Skeletal muscle tissue (tissue), 4 donors: Measurements from ENCODE around the gene KY. TPM values are rescaled to one million over a fixed set of nuclear protein-coding genes. Genes with fewer than 3 reads are reported as not detected.

Source experiments
- H3K27ac ChIP-seq: one replicate; pipeline ENCODE4 v1.7.0; 2013; ENCODE audit warnings: mild to moderate bottlenecking, low read depth, low read length, inconsistent platforms
- H3K27me3 ChIP-seq, 3 donors: one replicate each; pipeline ENCODE4 v1.7.0; 2013; ENCODE audit warnings: low read length in 3 of 3; ENCODE audit not compliant: control insufficient read depth in 3 of 3, insufficient read depth in 3 of 3
- H3K36me3 ChIP-seq, 3 donors: one replicate each; pipeline ENCODE4 v1.7.0; 2013; ENCODE audit warnings: low read length in 3 of 3; ENCODE audit not compliant: control insufficient read depth in 3 of 3, insufficient read depth in 3 of 3
- H3K4me1 ChIP-seq, 3 donors: one replicate each; pipeline ENCODE4 v1.7.0; 2013; ENCODE audit warnings: low read length in 3 of 3, mild to moderate bottlenecking in 3 of 3; ENCODE audit not compliant: control insufficient read depth in 3 of 3, insufficient read depth in 3 of 3
- H3K4me3 ChIP-seq, 3 donors: one replicate each; pipeline ENCODE4 v1.7.0; 2013; ENCODE audit warnings: low read length in 3 of 3
- H3K9ac ChIP-seq, 3 donors: one replicate each; pipeline ENCODE4 v1.7.0; 2013; ENCODE audit warnings: low read length in 3 of 3, mild to moderate bottlenecking in 3 of 3, moderate library complexity in 2 of 3, low read depth in 1 of 3
- H3K9me3 ChIP-seq, 3 donors: one replicate each; pipeline ENCODE4 v1.7.0; 2013; ENCODE audit warnings: low read length in 3 of 3; ENCODE audit not compliant: control insufficient read depth in 3 of 3
- total RNA-seq: library from RNA; depleted of rRNA; stranded (reverse); fragments of >200 nt; gene quantifications from one replicate; pipeline ENCODE4 v1.2.3, GENCODE V29; 2014
- donor health status: Osteomylitis.

Gene KY
- total RNA-seq, 1 donor from 2014 or later = 61.6 TPM

GRCh38 chr3:134621854-134622253 is 29.0 kb downstream of the KY start:
- H3K4me1 ChIP-seq = peaks cover 0 to 5% (median 0%) of the 10 kb centered on the region in 3 donors
- H3K36me3 ChIP-seq = peaks cover 38 to 77% (median 57%) of the 10 kb centered on the region in 3 donors
- no peak overlapping the region for H3K9ac ChIP-seq
- H3K9me3 ChIP-seq = no peaks in the 10 kb centered on the region
- no peak overlapping the region for H3K27ac ChIP-seq
- no peak overlapping the region for H3K4me3 ChIP-seq
- H3K27me3 ChIP-seq = no peaks in the 10 kb centered on the region

GRCh38 chr3:134620476-134621115 is 30.2 kb downstream of the KY start:
- no peaks in the 10 kb centered on the region for H3K9me3 ChIP-seq
- no peaks in the 10 kb centered on the region for H3K27me3 ChIP-seq
- peaks cover 0 to 5% (median 0%) of the 10 kb centered on the region in 3 donors for H3K4me1 ChIP-seq
- no peak overlapping the region for H3K4me3 ChIP-seq
- H3K27ac ChIP-seq = no peak overlapping the region
- no peak overlapping the region for H3K9ac ChIP-seq
- peaks cover 32 to 74% (median 59%) of the 10 kb centered on the region in 3 donors for H3K36me3 ChIP-seq

- no peak overlapping the region for H3K4me3 ChIP-seq
- no peak overlapping the region for H3K27ac ChIP-seq
- no peaks in the 10 kb centered on the region for H3K9me3 ChIP-seq
- no peak overlapping the region for H3K9ac ChIP-seq
- peaks cover 0 to 5% (median 0%) of the 10 kb centered on the region in 3 donors for H3K4me1 ChIP-seq
- H3K36me3 ChIP-seq = peaks cover 31 to 73% (median 59%) of the 10 kb centered on the region in 3 donors
- H3K27me3 ChIP-seq = no peaks in the 10 kb centered on the region
These were observed 30.9 kb downstream of the KY start for GRCh38 chr3:134619884-134620445.

- peaks cover 0 to 5% (median 0%) of the 10 kb centered on the region in 3 donors for H3K4me1 ChIP-seq
- H3K36me3 ChIP-seq = peaks cover 27 to 73% (median 62%) of the 10 kb centered on the region in 3 donors
- no peak overlapping the region for H3K27ac ChIP-seq
- H3K27me3 ChIP-seq = no peaks in the 10 kb centered on the region
- H3K9ac ChIP-seq = no peak overlapping the region
- H3K9me3 ChIP-seq = no peaks in the 10 kb centered on the region
- H3K4me3 ChIP-seq = no peak overlapping the region
These were observed 31.6 kb downstream of the KY start for GRCh38 chr3:134619301-134619615.

GRCh38 chr3:134618478-134619300 is 32.1 kb downstream of the KY start:
- Histone ChIP-seq H3K27ac (no peak overlapping the region), H3K4me1 (peaks cover 0 to 5% (median under 1%) of the 10 kb centered on the region in 3 donors), H3K36me3 (peaks cover 27 to 73% (median 59%) of the 10 kb centered on the region in 3 donors), H3K4me3 (no peak overlapping the region), H3K9me3 (no peaks in the 10 kb centered on the region), H3K27me3 (no peaks in the 10 kb centered on the region), H3K9ac (no peak overlapping the region)

- no peak overlapping the region for H3K4me3 ChIP-seq
- H3K27ac ChIP-seq = no peak overlapping the region
- H3K36me3 ChIP-seq = peaks cover 27 to 74% (median 59%) of the 10 kb centered on the region in 3 donors
- no peaks in the 10 kb centered on the region for H3K27me3 ChIP-seq
- no peak overlapping the region for H3K9ac ChIP-seq
- H3K9me3 ChIP-seq = no peaks in the 10 kb centered on the region
- peaks cover 7 to 8% (median 8%) of the 10 kb centered on the region in 3 donors for H3K4me1 ChIP-seq
These were observed 33.0 kb downstream of the KY start for GRCh38 chr3:134617608-134618477.

- no peak overlapping the region for H3K4me3 ChIP-seq
- H3K4me1 ChIP-seq = peaks cover 23 to 29% (median 25%) of the 10 kb centered on the region in 3 donors
- H3K36me3 ChIP-seq = peaks cover 27 to 89% (median 57%) of the 10 kb centered on the region in 3 donors
- no peak overlapping the region for H3K9ac ChIP-seq
- H3K9me3 ChIP-seq = no peaks in the 10 kb centered on the region
- H3K27me3 ChIP-seq = no peaks in the 10 kb centered on the region
- H3K27ac ChIP-seq = no peak overlapping the region
These were observed 35.1 kb downstream of the KY start for GRCh38 chr3:134615743-134616142.

GRCh38 chr3:134614955-134615354 is 35.9 kb downstream of the KY start:
- Histone ChIP-seq H3K27ac (no peak overlapping the region), H3K27me3 (no peaks in the 10 kb centered on the region), H3K36me3 (peaks cover 20 to 88% (median 54%) of the 10 kb centered on the region in 3 donors), H3K4me1 (peaks cover 26 to 35% (median 32%) of the 10 kb centered on the region in 3 donors), H3K4me3 (no peak overlapping the region), H3K9ac (no peak overlapping the region), H3K9me3 (no peaks in the 10 kb centered on the region)

- Histone ChIP-seq H3K9me3 (no peaks in the 10 kb centered on the region), H3K27ac (no peak overlapping the region), H3K4me3 (no peak overlapping the region), H3K27me3 (no peaks in the 10 kb centered on the region), H3K36me3 (peaks cover 11 to 86% (median 50%) of the 10 kb centered on the region in 3 donors), H3K4me1 (peaks cover 32 to 44% (median 39%) of the 10 kb centered on the region in 3 donors), H3K9ac (no peak overlapping the region)
These were observed 37.8 kb downstream of the KY start for GRCh38 chr3:134613006-134613520.
